NCI-H2171 (cell line): ENCODE data around the gene DDX51.

Experiments used
- DNase-seq: peaks from one replicate; lab custom pipeline; 2025; lab: John Stamatoyannopoulos, UW

The DDX51 gene

DNA sequence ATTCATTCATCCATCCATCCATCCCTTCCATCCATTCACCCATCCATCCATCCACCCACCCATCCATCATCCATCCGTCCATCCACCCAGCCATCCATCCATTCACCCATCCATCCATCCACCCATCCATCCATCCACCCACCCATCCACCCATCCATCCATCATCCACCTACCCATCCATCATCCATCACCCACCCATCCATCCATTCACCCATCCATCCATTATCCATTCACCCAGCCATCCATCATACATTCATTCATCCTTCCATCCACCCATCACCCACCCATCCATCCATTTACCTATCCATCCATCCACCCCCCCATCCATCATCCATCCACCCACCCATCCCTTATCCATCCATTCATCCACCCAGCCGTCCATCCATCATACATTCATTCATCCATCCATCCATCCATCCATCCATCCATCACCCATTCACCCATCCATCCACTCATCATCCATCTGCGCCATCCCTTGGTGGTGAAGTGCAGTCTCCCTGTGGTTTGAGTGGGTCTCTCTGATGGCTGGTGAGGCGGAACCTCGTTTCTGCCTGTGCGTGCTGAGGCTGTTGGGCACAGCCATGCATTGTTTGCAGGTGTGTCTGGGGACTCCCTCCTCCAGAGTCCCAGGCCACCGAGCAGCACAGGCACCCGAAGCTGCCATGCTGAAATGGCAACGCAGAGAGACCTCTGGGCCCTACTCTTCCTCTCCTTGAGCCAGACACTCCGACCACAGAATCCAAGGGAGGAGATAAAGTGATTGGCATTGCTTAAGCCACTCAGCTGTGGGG is 22.9 kb upstream of the DDX51 start:
- no peak for DNase-seq

DNA sequence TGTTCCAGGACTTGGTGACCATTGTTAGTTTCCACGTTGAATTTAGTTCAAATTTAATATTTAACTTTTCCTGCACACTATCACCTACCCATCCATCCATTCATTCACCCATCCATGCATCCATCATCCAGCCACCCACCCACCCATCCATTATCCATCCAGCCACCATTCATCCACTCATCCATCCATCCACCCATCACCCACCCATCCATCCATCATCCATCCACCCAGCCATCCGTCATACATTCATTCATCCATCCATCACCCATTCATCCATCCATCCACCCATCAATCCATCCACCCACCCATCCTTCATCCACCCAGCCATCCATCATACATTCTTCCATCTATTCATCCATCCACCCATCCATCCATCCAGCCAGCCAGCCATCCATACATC is 22.0 kb upstream of the DDX51 start:
- DNase-seq: no peak

DNA sequence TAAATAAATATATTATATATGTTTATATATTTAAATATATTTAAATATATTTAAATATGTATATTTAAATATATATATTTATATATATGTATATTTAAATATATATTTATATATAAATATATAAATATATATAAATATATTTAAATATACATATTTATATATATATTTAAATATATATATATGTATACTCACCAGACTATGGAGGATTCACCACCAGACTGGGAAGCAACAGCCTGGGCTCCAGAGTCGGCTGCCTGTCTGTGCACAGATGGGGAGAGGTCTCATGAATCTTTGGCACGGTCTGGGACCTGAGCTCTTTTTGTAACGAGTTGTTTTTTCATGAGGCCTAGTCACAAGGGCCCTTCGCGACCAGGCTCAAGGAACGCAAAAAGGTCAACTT is 21.5 kb upstream of the DDX51 start:
- DNase-seq: no peak

DNA sequence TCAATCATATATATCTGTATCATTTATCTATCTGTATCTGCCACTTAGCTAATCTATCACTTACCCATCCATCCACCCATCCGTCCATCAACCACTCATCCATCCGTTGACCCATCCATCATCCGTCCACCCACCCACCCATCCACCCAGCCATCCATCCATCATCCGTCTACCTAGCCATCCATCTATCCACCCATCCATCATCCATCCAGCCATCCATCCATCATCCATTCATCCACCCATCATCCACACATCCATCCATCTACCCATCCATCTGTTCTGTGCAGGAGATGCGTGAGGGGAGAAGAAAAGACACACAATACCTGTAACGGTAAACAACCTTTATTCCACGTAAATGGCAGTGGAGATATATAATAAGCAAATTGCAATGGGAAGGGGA is 20.3 kb upstream of the DDX51 start:
- no peak for DNase-seq

DNA sequence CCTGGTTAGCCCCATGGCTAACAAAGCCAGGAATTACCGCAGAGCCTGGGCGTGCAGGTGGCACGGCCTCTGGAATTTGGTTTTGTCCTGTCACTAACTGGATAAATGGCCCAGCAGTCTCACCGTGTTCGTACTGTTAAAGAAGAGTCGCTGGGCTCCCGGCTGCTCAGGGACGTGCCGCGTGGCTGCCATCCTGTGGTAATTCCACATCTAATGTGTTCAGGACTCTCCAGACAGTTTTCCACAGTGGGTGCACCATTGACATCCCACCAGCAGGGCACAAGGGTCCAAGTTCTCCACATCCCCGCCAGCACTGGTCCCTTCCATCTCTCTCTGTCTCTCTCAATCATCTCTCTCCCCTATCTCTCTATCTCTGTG is 19.8 kb upstream of the DDX51 start:
- DNase-seq: no peak

DNA sequence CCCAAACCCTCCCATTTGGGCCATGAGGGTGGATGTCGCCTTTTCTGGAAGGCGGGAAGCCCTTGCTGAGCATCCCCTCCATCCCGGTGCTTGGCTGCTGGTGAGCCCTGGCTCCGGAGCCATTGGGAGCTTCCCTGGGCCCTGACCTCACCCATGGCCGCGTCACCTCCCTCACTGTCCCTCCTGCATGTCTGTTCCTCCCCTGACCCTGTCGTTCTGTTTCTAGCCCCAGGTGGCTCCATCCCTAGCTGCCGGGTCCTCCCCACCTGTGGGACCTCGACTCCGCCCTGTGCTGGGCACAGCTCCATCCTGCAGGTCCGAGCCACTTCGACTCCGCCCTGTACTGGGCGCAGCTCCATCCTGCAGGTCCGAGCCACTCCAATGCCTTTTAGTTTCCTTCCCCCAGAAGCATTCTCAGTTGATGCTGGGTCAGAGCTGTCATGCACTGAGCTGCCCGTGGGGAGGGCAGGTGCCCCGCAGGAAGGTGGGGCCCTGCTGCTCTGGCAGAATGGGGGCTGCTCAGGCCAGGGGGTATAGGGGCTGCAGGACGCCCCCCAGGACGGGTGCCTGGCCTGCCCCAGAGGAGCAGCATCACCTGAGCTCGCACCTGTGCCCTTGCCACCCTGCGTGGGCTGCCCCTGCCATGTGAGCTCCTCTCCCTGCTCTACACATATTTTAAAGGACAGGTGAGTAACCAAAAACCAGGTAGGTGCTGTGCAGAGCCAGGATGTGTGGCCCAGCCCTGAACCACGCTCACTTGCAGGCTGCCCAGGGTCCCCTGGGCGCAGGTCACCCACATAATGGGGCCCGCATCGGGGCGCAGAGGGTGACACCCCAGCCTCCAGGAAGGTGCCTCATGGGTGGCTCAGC is 19.2 kb upstream of the DDX51 start:
- no peak for DNase-seq

DNA sequence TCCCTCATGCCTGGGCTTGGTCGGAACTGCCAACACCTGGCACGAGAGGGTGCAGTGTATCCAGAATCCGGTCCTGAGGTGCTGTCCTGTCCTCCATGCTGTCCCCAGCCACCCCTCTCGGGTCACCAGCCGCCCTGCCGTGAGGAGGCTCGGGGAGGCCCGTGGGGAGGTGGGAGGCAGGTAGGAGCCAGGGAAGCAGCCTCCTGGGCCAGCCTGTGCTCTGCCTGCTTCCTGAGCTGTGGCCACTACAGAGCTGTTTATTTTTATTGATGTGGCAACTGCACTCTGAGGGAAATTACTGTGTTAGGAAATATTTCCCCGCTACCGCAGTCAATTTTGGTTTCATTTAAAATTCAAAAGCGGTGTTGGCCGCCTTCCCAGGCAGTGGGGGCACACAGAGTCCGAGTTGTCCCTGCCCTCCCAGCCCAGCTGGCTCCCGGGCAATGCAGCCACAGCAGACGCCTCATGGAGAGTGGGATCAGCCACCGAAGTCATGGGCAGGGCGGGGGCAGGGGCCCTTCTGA is 18.5 kb upstream of the DDX51 start:
- no peak for DNase-seq

DNA sequence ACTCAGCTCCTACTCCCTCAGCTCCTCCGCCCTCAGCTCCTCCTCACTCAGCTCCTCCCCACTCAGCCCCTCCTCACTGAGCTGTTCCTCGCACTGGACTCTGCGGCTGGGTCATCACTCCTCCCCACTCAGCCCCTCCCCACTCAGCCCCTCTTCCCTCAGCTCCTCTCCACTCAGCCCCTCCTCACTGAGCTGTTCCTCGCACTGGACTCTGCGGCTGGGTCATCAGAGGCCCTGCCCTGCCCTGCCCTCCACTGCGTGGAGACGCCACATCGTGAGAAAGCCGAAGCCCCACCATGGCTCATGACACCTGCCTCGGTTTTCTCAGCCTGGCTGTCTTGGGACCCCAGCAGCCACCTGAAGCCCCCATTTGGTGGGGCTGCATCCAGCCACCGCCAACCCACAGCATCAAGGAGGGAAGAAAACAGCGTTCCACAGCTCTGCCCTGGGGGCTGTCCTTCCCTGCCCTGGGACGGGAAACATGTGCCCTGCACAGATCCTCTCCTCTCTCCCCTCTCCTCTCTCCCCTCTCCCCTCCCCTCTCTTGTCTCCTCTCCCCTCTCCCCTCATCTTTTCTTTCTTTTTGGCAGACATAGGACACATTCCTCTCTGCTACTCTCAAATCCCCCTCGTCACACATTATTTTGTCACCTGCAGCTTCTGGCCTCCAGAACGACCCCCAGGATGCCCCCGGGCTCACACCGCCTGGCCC is 17.8 kb upstream of the DDX51 start:
- DNase-seq: no peak

DNA sequence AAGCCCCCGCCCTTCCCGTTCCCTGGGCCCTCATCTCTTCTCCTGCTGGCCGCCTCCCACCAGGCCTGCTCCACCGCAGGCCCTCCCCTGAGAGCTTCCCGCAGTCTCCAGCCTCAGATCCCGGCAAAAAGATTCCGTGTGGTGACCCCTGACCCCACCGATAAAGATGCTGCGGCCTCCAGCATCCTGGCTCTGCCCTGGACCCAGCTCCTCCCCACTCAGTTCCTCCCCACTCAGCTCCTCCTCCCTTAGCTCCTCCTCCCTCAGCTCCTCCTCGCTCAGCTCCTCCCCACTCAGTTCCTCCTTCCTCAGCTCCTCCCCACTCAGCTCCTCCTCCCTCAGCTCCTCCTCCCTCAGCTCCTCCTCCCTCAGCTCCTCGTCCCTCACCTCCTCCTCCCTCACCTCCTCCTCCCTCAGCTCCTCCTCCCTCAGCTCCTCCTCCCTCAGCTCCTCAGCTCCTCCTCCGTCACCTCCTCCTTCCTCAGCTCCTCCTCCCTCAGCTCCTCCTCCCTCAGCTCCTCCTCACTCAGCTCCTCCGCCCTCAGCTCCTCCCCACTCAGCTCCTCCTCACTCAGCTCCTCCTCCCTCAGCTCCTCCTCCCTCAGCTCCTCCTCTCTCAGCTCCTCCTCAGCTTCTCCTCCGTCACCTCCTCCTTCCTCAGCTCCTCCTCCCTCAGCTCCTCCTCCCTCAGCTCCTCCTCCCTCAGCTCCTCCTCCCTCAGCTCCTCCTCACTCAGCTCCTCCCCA is 17.1 kb upstream of the DDX51 start:
- no peak for DNase-seq

DNA sequence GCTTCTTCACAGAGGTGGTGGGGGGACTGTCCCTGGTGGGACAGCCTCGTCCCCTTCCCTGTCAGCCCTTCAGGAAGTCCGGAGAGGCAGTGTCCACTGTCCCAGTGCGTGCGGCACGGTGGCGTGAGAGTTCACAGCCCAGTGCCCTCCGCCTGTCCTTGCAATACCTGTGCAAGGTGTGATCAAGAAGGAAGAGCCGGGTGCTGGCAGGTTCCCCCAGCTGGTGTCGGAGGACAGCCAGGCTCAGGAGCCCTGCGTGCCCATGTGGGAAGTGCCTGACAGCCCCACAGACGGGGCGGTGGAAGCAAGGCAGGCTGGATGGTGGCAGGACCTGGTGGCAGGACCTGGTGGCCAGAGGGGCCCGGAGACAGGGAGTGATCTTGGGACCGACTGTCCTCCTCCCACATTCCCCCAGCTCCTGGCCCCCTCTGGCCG is 16.5 kb upstream of the DDX51 start:
- DNase-seq: no peak

DNA sequence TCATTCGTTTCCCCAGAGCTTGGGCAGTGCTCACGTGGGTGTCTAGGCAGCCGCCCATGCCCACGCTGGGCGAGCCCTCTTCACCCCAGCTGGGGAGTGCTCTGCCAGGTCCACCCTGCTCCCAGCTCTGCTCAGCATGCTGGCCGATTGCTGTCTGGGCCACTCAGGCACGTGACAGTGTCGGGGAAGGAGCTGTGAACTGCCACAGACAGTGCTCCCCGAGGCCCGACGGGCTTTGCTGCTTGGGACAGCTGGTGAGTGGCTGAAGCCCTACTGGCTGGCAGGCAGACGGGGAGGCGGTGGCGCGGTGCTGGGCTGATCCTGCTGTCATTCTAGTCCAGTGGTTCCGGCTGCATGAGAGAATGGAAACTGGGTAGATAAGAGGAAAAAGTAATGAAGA is 15.9 kb upstream of the DDX51 start:
- no peak for DNase-seq

DNA sequence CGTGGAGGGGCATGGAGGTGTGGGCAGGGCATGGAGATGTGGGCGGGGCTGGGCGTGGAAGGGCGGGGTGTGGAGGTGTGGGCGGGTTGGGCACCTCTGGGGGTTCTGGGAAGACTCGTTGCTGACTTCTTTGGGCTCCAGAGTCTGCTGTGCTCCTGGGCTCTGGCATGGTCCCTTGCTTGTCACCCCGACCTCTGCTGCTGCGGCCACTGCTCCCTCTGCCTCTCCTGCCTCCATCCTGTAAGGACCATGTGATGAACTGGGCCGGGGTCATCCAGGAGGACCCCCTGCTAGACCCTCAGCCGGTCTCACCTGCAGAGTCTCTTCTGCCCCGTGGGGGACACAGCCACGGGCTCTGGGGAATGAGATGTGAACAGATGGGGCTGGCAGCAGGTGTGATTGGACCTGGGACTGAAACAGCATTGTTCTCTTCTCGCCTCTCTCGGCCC is 15.5 kb upstream of the DDX51 start:
- peak; percentile 21 for DNase-seq

DNA sequence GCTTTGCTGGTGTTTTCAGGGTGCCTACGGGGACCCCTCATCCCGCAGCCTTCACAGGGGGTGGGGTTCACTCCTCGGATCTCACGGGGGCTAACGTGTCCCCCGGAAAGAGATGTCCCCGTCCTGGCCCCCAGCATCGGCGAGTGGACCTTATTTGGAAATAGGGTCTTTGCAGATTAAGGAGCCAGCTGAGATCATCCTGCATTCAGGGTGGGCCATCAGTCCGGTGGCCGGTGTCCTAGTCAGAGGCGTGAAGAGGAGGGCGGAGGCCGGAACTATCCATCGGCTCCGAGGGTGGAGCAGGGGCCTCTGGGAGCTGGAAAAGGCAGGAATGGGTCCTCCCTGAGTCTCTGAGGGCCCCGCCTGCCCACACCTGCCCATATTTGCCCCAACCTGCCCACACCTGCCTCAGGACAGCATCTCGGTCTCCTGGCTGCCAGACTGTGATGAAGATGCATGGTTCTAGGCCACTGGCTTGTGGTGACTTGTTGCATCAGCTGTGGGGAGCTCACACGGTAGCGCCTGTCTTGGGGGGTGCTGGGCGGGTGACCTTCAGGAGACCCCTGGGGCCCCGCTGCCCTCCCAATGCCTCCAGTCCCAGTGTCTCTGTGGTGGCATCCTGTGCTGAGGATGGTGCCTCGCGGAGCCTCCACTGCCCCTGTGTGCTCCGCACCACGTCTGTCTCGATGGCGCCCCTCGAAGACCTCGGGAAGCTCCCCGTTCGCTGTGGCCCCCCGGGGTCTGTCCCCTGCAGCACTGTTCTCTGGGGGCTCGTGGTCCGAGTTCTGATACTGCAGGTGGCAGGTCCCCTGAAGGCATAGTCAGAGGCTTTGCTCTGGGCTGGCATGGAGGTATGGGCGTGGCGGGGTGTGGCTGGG is 14.8 kb upstream of the DDX51 start:
- DNase-seq: no peak

DNA sequence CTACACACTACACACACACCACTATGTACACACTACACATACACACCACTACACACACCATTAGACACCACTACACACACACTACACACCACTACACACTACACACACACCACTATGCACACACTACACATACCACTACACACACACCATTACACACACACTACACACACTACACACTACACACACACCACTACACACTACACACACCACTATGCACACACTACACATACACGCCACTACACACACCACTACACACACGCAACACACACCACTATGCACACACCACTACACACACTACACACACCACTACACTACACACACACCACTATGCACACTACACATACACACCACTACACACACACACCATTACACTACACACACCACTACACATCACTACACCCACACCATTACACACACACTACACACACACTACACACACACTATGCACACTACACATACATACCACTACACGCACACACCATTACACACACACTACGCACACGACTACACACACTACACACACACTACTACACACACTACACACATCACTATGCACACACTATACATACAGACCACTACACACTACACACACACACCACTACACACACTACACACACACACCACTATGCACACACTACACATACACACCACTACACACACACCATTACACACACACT is 13.8 kb upstream of the DDX51 start:
- no peak for DNase-seq

DNA sequence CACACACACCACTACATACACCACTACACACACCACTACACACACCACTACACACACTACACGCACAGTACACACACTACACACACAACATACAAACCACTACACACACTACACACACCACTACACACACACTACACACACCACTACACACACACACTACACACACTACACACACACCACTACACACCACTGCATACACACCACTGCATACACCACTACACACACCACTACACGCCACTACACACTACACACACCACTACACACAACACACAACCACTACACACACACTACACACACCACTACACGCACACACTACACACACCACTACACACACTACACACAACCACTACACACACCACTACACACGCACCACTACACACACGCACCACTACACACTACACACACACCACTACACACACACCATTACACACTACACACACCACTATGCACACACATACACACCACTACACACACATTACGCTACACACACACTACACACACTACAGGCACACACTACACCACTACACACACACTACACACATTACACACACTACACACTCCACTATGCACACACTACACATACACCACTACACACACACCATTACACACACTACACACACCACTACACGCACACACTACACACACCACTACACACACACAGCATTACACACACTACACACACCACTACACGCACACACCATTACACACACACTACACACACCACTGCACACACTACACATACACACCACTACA is 12.6 kb upstream of the DDX51 start:
- DNase-seq: no peak

DNA sequence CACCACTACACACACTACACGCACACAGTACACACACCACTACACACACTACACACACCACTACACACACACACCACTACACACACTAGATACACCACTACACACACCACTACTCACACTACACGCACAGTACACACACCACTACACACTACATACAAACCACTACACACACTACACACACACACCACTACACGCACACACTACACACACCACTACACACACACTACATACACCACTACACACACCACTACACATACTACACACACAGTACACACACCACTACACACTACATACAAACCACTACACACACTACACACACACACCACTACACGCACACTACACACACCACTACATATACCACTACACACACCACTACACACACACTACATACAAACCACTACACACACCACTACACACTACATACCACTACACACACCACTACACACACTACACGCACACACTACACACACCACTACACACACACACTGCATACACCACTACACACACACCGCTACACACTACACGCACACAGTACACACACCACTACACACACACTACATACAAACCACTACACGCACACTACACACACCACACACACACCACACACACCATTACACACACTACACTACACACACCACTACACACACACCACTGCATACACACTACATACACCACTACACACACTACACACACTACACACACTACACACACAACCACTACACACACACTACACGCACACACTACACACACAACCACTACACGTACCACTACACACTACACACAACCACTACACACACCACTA is 11.9 kb upstream of the DDX51 start:
- DNase-seq: no peak

DNA sequence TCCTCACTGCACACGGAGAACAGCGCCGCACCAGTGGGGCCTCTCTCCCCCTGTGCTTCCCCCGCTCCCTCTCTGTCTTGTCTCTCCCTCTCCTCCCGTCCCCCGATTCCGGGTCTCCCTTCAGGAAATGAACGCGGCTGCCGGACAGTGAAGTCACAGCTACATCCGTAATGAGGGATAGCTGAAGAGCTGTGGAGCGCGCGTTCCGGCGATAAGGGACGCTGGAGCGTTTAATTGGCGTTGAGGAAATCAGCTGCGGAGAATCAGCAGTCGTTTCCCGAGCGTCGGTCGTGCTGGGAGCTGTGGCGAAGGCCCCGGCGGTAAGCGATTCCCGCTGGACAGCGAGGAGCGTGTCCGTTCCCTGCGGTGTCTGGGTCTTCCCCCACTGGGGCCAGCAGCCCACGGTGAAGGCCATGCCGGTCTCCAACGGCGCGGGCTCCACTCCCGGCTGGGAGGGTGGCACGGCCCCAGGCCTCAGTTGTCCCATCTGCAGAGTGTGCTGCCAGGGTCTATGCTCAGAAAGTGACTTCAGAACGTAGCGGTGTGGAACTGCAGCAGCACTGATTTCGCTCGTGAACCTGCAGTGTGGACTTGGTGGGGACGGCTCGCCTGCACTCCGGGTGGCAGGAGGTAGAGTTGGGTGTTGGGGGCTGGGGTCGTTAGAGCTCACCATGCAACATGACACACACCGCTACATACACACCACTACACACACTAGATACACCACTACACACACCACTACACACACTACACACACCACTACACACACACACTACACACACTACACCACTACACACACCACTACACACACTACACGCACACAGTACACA is 11.0 kb upstream of the DDX51 start:
- DNase-seq: no peak

DNA sequence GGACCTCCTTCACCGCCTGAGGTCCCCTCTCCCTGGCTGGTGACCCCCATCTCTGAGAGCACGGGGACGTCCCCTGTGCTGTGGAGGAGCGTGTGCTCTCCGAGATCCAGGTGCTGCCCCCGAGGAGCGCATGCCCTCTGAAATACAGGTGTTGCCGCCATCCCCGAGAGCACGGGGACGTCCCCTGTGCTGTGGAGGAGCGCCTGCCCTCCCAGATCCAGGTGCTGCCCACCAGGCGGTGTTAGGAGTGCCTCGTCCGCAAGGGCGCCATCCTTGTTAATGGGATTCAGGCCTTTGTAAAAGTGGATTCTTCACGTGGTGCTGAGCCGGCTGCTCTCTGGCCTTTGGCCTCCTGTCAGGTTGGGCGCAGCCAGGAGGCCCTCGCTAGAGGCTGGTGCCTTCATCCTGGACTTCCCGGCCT is 10.2 kb upstream of the DDX51 start:
- no peak for DNase-seq
